ENCODE results near the gene CLTA.

- TF ChIP-seq CTCF (IDR thresholded peaks at IDR 0.05) (no peak), POLR2A (IDR thresholded peaks at IDR 0.05) (no peak), POLR2AphosphoS5 (IDR thresholded peaks at IDR 0.05; ENCODE audit: insufficient read depth in 1 of 2, low read depth in 1 of 2) (no peak)
These were observed 26.3 kb upstream of the CLTA start for GRCh38 chr9:36164372-36164771.
